DMS79 (cell line): Measurements from ENCODE around the gene CACNG4.
"Not testable (repeated sequence)": the region's sequence is repeated elsewhere in the genome, so short reads cannot be mapped to it uniquely, and the experiment has no call there.

ENCODE experiments used
- DNase-seq: peaks from one replicate; lab custom pipeline; 2025; lab: John Stamatoyannopoulos, UW

CACNG4 gene

DNA sequence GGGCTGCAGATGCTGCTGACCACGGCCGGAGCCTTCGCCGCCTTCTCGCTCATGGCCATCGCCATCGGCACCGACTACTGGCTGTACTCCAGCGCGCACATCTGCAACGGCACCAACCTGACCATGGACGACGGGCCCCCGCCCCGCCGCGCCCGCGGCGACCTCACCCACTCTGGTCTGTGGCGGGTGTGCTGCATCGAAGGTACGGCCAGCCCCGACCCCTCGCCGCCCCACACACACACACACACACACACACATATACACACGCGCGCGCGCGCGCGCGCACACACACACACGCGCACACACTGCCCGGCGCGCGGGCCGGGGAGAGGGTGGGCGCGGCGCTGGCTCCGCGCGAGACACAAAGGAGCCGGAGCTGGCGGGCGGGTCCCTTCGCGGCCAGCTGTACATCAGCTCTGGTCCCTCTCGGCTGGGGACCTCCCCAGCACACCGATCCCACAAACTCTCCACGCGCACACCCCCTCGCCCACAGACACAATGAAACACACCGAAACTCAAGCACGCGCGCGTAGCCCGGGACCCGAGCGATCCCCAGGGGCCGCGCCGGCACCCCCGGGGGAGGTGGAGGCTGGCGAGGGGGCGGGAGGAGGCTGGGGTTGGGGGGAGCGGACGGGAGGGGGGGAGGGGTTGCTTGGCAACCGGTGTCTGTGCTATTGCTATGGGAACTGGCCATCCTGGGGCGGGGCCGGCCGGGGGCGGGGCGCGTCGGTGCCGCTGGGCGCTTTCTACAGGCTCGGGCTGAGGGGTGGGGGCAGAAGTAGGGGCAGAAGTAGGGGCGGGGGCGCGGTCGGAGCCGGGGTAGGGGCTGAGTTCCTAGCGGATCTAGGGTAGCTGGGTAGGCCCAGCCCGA lies 658 bp downstream of the CACNG4 start:
- no peak for DNase-seq

DNA sequence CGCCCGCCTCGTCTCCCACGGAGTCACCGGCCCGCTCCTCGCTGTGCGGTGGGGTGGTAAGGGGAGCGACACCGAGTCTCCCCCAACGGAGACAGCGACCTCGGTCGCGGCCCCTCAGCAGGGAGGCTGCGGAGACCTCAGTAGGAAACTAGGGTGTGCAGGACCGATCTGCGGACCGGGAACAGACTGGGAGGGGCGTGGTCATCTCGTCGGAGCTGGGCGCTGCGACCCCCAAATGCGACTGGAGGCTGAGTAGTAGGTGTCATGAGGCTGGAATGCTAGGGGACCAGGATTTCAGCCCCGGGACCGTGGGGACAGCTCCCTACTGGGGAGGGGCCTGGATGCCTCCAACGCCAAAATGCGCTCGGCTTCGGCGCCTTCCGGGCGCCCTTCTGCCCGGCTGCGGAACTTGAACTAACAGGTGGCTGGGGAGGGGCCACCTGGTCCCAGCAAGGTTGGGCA lies 1.3 kb downstream of the CACNG4 start:
- DNase-seq, result no peak

DNA sequence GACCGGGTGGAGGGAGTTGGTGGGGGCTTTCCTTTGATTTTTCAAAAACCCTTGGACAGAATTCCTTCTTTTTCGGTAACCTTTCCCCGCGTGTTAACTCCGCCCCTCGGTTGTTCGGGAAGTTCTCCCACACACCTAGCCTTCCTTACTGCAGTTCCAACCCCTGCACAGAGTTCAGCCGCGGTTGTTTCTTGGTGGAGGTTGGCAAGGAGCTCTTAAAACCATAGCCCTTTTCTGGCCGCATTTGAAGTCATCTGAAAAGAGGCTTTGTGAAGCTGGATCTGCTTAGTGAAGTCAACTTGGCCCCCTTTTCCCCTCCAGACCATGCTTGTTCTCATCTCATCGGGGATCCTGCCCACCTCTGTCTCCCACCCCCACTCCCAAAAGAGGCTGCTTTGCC lies 1.8 kb downstream of the CACNG4 start:
- no peak for DNase-seq

DNA sequence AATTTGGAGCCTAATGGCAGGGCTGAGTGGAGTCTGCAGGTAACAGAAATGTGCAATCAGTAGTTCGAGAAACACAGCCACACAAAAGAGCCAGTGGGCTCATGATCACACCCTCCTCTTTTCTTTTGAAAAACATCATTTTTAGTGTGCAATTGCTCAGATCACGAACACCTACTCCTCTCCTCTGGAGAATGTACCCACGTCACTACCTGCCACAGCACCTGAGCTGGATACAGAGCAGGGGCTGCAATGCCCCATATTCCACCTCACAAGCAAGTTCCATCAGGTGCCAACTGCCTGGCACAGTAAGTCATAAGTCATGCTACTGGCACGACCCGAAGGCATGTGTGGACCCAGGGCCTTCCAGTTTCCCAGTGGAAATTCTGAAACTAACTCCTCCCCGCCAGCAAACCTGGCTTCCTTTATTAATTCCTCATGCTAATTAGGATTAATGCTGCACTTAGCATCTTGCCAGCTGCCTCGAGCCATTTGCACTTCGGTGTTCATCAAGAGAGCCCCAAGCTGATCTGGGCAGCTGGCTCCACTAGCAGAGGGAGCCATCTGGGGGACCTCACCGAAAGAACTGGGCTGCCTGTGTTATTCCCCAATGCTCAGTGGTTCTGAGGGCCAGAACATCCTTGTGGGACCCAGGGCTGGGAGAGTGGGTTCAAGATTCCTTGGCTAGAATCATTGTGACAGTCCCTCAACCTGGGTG lies 2.4 kb downstream of the CACNG4 start:
- DNase-seq, result no peak

DNA sequence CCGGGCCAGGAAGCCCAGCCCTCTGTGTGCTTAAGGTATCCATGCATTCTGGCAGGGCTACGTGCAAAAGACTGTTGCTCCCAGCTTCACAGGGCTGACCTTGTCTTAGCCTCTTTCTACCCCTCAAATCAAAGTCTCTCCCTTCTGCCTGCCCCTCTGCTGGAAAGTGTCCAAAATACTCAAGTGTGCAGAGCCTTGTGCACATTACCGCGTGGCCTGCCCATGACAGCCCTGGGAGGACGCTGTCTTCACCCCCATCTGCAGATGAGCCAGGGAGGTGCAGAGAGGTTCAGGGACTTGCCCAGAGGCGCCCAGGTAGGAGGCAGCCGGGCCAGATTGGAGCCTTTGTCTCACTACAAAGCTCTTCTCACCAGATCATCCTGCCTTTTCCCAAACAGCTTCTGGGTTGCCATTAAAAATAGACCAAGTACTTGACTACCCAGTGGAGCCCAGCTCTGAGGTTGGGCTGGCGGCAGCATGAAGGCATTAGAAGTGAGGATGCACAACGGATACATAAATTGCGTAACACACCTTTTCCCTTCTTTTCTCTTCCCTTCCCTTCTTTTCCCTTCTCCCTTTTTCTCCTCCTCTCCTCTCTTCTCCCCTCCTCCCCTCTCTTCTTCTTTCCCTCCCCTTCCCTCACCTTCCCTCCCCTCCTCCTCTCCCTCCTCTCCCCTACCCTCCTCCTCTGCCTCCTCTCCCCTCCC lies 3.5 kb downstream of the CACNG4 start:
- DNase-seq, result no peak

DNA sequence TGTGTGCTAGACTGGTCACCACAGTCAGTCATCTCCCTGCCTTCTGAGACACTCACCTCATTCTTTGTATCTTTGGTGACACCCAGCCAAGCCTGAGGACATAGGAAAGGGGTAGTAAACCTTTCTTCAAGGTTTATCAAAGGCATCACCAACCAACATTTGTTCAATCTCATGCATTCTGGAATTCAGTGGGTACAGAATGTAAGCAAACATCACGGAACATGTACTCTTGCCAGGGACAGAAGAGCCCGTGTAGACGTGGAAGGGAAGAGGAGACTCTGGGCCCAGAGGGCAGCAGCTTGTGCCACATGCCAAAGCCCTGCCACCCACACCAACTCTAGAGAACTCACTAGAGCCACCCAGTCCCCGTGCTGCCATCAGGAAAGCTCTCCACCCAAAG lies 4.4 kb downstream of the CACNG4 start:
- DNase-seq, result no peak

DNA sequence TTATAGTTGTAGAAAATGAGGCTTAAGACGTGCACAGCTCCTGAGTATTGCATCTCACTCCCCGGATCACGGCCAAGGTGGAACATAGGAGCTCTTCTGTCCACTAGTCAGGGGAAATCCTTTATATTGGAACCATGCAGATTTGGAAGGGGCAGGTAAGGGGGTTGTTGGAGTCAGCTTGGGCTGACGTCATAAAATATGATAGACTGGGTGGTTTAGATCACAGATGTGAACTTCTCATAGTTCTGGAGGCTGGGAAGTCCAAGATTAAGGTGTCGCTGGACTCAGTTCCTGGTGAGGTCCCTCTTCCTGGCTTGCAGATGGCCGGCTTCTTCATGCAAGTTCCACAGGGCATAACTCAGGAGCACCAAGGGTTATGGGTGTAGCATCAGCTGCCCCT lies 5.6 kb downstream of the CACNG4 start:
- no peak for DNase-seq

DNA sequence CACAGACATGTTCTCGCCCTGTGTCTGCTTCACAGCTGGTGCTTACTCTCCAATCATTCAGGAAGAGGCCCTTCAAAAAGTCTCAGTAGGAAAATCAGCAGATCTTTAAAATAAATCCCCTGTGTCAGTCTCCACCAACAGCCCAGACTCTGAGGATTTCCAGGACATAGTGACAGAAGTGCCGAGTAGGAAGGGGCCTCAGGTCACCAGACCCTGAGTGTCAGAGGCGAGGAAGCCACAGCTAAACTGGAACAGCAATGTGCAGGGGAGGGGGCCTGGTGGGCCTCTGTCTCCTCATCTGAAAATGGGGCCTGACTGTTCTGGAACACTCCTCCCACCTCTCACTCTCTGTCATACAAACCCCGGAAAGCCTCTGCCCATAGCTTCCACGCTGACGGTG lies 6.3 kb downstream of the CACNG4 start:
- DNase-seq, result no peak

DNA sequence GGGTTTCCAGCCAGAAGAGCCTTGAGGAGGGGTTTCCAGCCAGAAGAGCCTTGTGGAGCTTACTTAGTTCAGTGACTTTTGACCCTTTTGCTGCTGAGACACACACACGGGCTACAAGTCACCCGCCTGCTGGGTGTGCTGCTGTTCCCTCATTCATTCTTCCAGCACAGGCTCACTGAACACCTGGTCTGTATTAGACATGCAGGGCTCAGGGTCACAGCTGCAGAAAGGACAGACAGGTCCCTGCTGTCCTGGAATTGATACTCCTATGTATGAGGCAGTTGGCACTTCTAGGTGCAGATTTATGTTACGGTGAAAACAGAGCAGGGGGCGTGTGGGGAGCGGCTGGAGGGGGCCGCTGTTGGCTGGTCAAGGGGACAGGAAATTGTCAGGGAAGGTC lies 6.8 kb downstream of the CACNG4 start:
- DNase-seq, result no peak

DNA sequence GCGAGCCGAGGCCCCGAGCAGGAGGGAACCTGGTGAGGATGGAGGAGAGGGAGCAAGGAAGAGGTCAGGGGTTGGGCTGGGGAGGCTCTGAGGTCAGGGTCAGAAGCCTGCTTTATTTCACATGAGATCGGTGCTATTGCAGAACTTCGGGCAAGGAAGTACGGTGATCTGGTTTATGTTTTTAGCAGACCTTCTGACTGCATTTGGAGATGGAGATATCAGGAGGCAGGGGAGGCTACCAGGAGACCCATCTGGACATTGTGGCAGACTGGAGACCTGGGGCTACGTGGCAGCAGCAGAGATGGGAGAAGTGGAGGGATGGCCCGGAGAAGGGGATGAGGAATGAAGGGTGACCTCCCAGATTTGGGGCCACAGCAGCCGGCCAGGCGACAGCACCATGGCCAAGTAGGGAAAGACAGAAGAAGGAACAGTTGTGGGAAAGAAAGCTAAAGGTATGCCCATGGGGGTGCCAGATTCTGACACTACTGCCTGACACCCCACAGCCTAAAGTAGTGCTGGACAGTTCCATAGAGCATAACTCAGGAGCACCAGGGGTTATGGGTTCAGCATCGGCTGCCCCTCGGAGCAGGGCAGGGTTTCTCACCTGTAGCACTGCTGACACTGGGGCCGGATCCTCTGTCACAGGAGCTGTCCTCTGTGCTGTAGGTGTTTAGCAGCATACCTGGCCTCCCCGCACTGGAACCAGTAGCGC lies 7.4 kb downstream of the CACNG4 start:
- no peak for DNase-seq

DNA sequence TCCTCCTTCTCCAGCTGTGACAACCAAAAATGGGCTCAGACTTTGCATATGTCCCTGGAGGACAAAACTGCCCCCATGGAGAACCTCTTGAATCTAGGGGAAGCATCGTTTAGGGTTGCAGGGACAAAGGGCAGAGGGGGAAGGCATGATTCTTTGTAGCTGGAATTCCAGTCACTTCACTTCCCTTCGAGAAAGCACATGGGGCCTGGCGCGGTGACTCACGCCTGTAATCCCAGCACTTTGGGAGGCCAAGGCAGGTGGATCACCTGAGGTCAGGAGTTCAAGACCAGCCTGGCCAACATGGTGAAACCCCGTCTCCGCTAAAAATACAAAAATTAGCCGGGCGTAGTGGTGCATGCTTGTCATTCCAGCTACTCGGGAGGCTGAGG lies 7.9 kb downstream of the CACNG4 start:
- not testable (repeated sequence) for DNase-seq

DNA sequence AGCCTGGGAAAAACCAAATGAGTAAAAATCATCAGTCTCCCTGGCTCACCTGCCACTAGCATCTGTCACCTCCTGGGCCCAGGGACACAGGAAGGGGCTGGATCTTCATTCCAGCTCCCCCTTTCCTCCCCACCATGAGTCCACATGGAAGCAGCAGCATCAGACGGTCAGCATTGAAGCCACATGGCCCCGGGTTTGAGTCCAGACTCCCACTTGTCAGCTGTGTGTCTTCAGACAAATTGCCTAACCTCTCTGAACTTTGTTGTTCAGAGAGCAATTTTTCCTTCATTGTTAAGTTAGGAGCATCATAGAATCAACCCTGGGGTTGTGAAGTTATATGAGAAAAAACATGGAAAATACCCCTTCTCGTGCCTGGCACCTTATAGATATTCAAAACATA lies 10.7 kb downstream of the CACNG4 start:
- DNase-seq, result no peak

DNA sequence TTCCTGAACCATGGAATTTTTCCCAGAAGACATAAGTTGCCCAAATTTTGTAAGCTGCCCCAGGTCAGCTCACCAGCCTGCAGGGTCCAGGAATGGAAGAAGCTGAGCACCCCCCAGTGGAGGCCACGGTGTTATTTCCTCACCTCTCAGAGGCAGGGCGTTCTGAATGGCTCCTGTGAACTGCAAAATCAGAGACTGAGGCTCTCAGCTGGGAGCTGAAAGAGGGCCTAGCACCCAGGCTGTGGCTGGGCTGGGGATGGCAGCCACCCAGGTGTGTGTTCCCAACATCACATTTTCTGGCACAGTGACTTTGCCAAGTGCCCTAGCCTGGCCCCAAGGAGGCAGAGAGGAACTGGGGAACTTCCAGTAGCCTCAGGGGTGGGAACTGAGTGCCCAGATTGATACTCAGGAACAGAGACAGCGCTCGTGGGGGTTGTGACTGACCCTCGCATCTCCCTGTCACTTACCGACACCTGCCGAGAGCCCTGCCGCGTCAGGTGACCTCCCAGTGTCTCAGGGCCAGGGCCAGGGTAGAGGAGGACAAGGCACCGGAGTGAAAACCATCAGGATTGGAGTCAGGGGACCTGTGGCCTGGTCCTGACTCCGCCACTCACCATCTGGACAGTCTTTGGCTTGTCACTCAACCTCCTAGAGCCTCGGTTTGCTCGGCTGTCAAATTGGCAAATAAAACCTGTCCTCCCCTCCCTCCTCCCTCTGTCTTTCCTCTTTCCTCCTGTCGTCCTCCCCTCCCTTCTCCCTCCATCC lies 11.3 kb downstream of the CACNG4 start:
- no peak for DNase-seq

DNA sequence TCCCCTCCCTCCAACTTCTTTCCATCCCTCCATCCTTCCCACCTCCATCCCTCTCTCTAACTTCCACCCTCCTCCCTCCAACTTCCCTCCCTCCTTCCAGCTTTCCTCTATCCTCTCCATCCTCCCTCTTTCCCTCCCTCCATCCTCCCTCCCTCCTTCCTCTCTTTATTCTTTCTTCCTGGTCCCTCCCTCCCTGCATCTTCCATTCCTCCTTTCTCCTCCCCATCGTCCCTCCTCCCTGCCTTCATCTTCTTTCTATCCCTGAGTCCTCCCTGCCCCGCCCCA lies 11.8 kb downstream of the CACNG4 start:
- no peak for DNase-seq

DNA sequence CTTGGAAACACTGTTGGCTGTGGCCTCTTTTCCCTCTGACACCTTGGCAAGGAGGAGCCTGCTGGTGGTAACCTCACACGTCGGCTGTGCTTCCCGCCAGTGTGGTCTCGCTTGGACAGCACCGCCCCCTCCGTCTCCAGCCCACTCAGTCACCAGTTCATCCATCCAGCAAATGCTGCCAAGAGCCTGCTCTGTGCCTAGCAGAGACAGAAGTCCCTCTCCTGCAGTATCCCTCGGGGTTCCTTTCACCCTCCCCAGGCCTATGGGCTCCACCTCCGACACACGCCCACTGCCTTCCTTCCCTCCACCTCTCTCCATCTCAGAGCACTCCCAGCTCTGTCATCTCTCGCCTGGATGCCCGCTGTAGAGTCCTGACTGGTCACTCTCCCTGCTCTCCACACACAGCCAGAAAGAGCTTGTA lies 12.3 kb downstream of the CACNG4 start:
- no peak for DNase-seq

DNA sequence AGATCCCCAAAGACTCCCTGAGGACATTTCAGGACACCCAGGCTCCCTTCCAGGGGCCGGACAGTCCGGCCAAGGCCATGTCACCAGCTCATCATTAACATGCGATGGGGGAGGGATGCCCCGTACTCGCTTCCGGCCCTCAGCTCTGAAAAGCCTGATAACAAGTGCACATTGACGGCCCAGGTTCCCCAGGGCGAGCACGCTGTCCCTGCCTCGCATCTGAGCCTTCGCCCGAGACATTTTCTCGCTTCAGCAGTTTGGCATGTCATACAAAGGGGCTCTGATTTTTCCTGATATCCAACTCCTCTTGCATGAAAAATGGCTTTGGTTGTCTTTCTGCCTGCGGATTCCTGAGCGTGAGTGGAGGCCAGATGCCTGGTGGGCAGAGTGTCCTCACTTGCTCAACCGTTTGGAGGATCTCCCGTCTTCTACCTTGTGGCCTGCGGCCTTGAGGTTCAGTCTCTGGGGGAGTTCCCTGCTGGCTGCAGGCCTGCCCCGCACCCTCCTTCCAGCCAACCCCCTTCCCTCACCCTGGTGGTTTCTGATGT lies 14.1 kb downstream of the CACNG4 start:
- DNase-seq, result no peak

DNA sequence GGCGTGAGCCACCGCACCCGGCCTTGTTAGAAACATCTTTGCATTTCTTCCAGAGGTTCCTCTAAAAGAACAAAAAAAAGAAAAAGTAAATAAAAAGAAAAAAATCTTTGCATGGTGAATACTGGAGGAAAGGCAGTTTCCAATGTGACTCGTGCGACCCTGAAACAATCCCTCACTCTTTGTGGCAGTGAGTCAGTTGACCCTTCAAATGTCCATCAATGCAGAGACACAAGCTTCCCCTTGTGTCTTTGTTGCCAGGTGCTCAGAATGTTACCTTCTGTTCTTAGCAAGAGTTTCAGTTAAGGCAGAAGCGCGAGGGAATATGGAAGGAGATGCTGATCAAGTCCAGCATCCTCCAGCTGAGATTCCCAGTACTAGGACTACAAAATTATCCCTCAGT lies 16.4 kb downstream of the CACNG4 start:
- no peak for DNase-seq

DNA sequence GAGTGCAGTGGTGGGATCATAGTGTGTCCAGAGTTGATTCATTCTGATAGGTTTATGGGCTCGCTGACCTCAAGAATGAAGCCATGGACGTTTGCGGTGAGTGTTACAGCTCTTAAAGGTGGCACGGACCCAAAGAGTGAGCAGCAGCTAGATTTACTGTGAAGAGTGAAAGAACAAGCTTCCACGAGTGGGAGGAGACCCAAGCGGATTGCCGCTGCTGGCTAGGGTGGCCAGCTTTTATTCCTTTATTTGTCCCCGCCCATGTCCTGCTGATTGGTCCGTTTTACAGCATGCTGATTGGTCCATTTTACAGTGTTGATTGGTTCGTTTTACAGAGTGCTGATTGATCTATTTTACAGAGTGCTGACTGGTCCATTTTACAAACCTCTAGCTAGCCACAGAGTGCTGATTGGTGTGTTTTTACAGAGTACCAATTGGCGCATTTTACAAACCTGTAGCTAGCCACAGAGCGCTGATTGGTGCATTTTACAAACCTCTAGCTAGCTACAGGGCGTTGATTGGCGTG lies 17.5 kb downstream of the CACNG4 start:
- DNase-seq, result no peak

DNA sequence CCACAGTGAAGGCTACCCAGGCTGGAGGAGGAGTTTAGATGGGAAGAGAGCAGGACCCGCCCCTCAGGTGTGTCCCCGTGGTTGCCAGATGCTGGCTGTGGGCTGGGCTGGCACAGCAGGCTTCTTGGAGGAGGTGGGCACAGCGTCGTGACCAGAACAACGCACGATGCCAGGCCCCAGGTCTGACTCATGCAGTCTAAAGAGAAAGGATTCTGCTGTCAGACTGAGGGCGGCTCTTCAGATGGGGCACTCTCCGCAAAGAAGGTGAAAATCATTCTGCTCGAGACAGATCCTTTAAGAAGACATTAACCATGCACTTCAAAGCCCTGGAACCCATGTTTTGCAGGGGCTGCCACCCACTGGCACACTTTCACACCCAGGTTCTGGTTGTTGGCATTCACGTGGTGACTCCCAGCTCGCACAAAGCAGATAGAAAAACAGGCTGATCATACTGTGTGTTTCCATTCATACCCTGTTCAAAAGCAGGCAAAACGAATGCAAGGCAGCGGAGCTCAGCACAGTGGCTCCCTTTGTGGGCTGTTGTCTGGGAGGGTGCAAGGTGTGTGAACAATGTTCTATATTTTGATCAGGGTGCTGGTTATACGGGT lies 19.0 kb downstream of the CACNG4 start:
- DNase-seq, result no peak

DNA sequence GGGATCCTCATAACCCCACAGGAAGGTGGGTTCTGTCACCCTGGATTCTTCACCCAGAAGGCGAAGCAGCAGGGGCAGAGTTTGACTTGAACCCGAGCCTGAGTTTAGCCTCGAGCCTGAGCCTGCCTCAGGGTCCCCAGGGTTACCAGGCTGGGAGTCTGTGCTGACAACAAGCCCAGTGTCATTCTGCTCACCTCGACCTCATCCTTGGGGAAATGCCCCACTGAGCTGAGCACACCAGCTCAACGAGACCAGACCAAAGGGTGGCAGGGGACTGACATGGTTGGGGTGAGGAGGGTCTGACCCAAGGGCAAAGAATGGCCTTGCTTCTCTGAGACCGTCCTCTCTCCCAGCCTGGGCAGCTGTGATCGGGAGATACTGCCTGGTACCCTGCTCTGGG lies 20.2 kb downstream of the CACNG4 start:
- DNase-seq, result no peak
